ENCODE data around the gene MOB3B. TPM values are rescaled to one million over a fixed set of nuclear protein-coding genes. Genes with fewer than 3 reads are reported as not detected.
A peak's percentile ranks its signal among the peaks of the same experiment; 100 is the strongest.

The MOB3B gene
- total RNA-seq, 4 donors from 2014 or later: 16.2 to 23.7 (median 19.7) TPM

- H3K4me3 ChIP-seq: no peak overlapping the region
- H3K36me3 ChIP-seq: peaks cover 0 to 4% (median 0%) of the 10 kb centered on the region in 3 donors
- 89 to 95% methylated on average over 6 of the region's 6 CpGs for WGBS, 2 donors
- TF ChIP-seq CTCF (IDR thresholded peaks at IDR 0.05) (no peak), POLR2A (IDR thresholded peaks at IDR 0.05) (no peak), EP300 (IDR thresholded peaks at IDR 0.05) (no peak)
- H3K9me3 ChIP-seq: no peaks in the 10 kb centered on the region
- H3K4me1 ChIP-seq: peaks cover 0 to 43% (median 27%) of the 10 kb centered on the region in 4 donors
- no peaks in the 10 kb centered on the region for H3K27me3 ChIP-seq
- H3K27ac ChIP-seq: no peak overlapping the region
- no peak for DNase-seq (ENCODE audit: low spot score in 2 of 2)
These were observed 194.5 kb downstream of the MOB3B start for GRCh38 chr9:27335075-27335474.

GRCh38 chr9:27333241-27334052 lies 196.2 kb downstream of the MOB3B start:
- no peaks in the 10 kb centered on the region for H3K9me3 ChIP-seq
- H3K4me1 ChIP-seq: peaks cover 0 to 27% (median 12%) of the 10 kb centered on the region in 4 donors
- DNase-seq (ENCODE audit: low spot score in 2 of 2): peak; percentile 40 to 68
- TF ChIP-seq CTCF (IDR thresholded peaks at IDR 0.05): peak; percentile 73 to 91 (median 81)
- TF ChIP-seq EP300 (IDR thresholded peaks at IDR 0.05): peak; percentile 28 to 69
- no peak for TF ChIP-seq POLR2A (IDR thresholded peaks at IDR 0.05)
- H3K27ac ChIP-seq: no peak overlapping the region
- H3K36me3 ChIP-seq: peaks cover 0 to 4% (median 0%) of the 10 kb centered on the region in 3 donors
- H3K4me3 ChIP-seq: no peak overlapping the region
- 35 to 37% methylated on average over 7 of the region's 7 CpGs for WGBS, 2 donors
- no peaks in the 10 kb centered on the region for H3K27me3 ChIP-seq

GRCh38 chr9:27331393-27331792 lies 198.2 kb downstream of the MOB3B start:
- no peak for DNase-seq (ENCODE audit: low spot score in 2 of 2)
- Histone ChIP-seq H3K36me3 (peaks cover 0 to 5% (median 4%) of the 10 kb centered on the region in 3 donors), H3K9me3 (no peaks in the 10 kb centered on the region), H3K27me3 (no peaks in the 10 kb centered on the region), H3K4me1 (peaks cover 0 to 9% (median 0%) of the 10 kb centered on the region in 4 donors), H3K4me3 (no peak overlapping the region), H3K27ac (no peak overlapping the region)
- WGBS, 2 donors: 79 to 84% methylated on average over 4 of the region's 4 CpGs
- no peak for TF ChIP-seq CTCF (IDR thresholded peaks at IDR 0.05)
- TF ChIP-seq POLR2A (IDR thresholded peaks at IDR 0.05): no peak
- no peak for TF ChIP-seq EP300 (IDR thresholded peaks at IDR 0.05)

GRCh38 chr9:27329291-27329690 lies 200.3 kb downstream of the MOB3B start:
- H3K4me3 ChIP-seq: no peak overlapping the region
- DNase-seq (ENCODE audit: low spot score in 2 of 2): no peak
- 80 to 81% methylated on average over 9 of the region's 9 CpGs for WGBS, 2 donors
- no peak for TF ChIP-seq CTCF (IDR thresholded peaks at IDR 0.05)
- no peak for TF ChIP-seq POLR2A (IDR thresholded peaks at IDR 0.05)
- no peak for TF ChIP-seq EP300 (IDR thresholded peaks at IDR 0.05)
- no peak overlapping the region for H3K27ac ChIP-seq
- H3K36me3 ChIP-seq: peaks cover 0 to 5% (median 4%) of the 10 kb centered on the region in 3 donors
- H3K27me3 ChIP-seq: no peaks in the 10 kb centered on the region
- no peaks in the 10 kb centered on the region for H3K9me3 ChIP-seq
- peaks cover 0 to 6% (median 0%) of the 10 kb centered on the region in 4 donors for H3K4me1 ChIP-seq

- peaks cover 0 to 5% (median 4%) of the 10 kb centered on the region in 3 donors for H3K36me3 ChIP-seq
- 54% methylated on average over 3 of the region's 3 CpGs for WGBS, 2 donors
- H3K9me3 ChIP-seq: no peaks in the 10 kb centered on the region
- H3K27ac ChIP-seq: no peak overlapping the region
- no peaks in the 10 kb centered on the region for H3K27me3 ChIP-seq
- DNase-seq (ENCODE audit: low spot score in 2 of 2): no peak
- H3K4me3 ChIP-seq: no peak overlapping the region
- peaks cover 0 to 2% (median 0%) of the 10 kb centered on the region in 4 donors for H3K4me1 ChIP-seq
- no peak for TF ChIP-seq POLR2A (IDR thresholded peaks at IDR 0.05)
- TF ChIP-seq EP300 (IDR thresholded peaks at IDR 0.05): no peak
- no peak for TF ChIP-seq CTCF (IDR thresholded peaks at IDR 0.05)
These were observed 201.1 kb downstream of the MOB3B start for GRCh38 chr9:27328483-27328882.
